GM23338 (cell line): ENCODE measurements around the gene DRICH1. TPM values are rescaled to one million over a fixed set of nuclear protein-coding genes. Genes with fewer than 3 reads are reported as not detected.

Source experiments
- ATAC-seq: fragments of 200-7000 bp; cut with Tn5 transposase; 3 replicates; pipeline ENCODE4 v1.9.1; 2020
- DNase-seq: peaks from one replicate; pipeline ENCODE4 v3.0.0-alpha.2; 2015; ENCODE audit warnings: low spot score
- H2AFZ ChIP-seq: fragments of 200-600 bp; sonication (generic); 2 replicates; pipeline ENCODE4 v1.8.0; 2016; ENCODE audit warnings: antibody characterized with exemption, mild to moderate bottlenecking, moderate library complexity
- H3F3A ChIP-seq: fragments of 200-600 bp; sonication (generic); replicated peaks from 2 replicates; pipeline ENCODE4 v1.8.0; 2017; ENCODE audit warnings: antibody characterized with exemption, mixed run types, low read depth
- H3K27ac ChIP-seq: fragments of 200-600 bp; sonication (generic); 2 replicates; pipeline ENCODE4 v1.6.1; 2016; ENCODE audit warnings: low read depth
- H3K27me3 ChIP-seq: fragments of 200-600 bp; sonication (generic); 2 replicates; pipeline ENCODE4 v1.8.0; 2016; ENCODE audit warnings: mild to moderate bottlenecking, mixed run types, moderate library complexity; ENCODE audit not compliant: insufficient read depth
- H3K36me3 ChIP-seq: fragments of 200-600 bp; sonication (generic); 2 replicates; pipeline ENCODE4 v1.8.0; 2016; ENCODE audit warnings: mild to moderate bottlenecking; ENCODE audit not compliant: insufficient read depth
- H3K4me1 ChIP-seq: fragments of 200-600 bp; sonication (generic); 2 replicates; pipeline ENCODE4 v1.8.0; 2016; ENCODE audit warnings: mild to moderate bottlenecking, moderate library complexity; ENCODE audit not compliant: insufficient read depth
- H3K4me2 ChIP-seq: fragments of 200-600 bp; sonication (generic); 2 replicates; pipeline ENCODE4 v1.7.1; 2017; ENCODE audit warnings: mixed run types
- H3K4me3 ChIP-seq: fragments of 200-600 bp; sonication (generic); 2 replicates; pipeline ENCODE4 v1.6.1; 2016; ENCODE audit warnings: mixed run types
- H3K79me2 ChIP-seq: fragments of 200-600 bp; sonication (generic); replicated peaks from 2 replicates; pipeline ENCODE4 v1.8.0; 2017; ENCODE audit warnings: mild to moderate bottlenecking; ENCODE audit not compliant: insufficient read depth
- H3K9me2 ChIP-seq: fragments of 200-600 bp; sonication (generic); 2 replicates; pipeline ENCODE4 v1.8.0; 2017; ENCODE audit not compliant: insufficient read depth
- H4K20me1 ChIP-seq: fragments of 200-600 bp; sonication (generic); replicated peaks from 2 replicates; pipeline ENCODE4 v1.8.0; 2017; ENCODE audit warnings: mild to moderate bottlenecking; ENCODE audit not compliant: insufficient read depth
- H3K27ac Mint-ChIP-seq: 2 replicates; pipeline ENCODE4 v1.8.0; 2020; ENCODE audit warnings: inconsistent platforms, mild to moderate bottlenecking, moderate library complexity, mixed read lengths
- H3K27me3 Mint-ChIP-seq: 3 replicates; pipeline ENCODE4 v1.8.0; 2022; ENCODE audit warnings: low read depth, mild to moderate bottlenecking, moderate library complexity, mixed read lengths, inconsistent platforms; ENCODE audit not compliant: insufficient read depth, poor library complexity
- H3K36me3 Mint-ChIP-seq: 3 replicates; pipeline ENCODE4 v1.8.0; 2021; ENCODE audit warnings: low read depth, mild to moderate bottlenecking, inconsistent platforms, moderate library complexity, mixed read lengths
- H3K4me1 Mint-ChIP-seq: 3 replicates; pipeline ENCODE4 v1.8.0; 2020; ENCODE audit warnings: mild to moderate bottlenecking, inconsistent platforms, mixed read lengths
- H3K4me3 Mint-ChIP-seq: 3 replicates; pipeline ENCODE4 v1.8.0; 2021; ENCODE audit warnings: moderate library complexity, mild to moderate bottlenecking, inconsistent platforms, mixed read lengths
- H3K9me3 Mint-ChIP-seq: 3 replicates; pipeline ENCODE4 v1.8.0; 2020; ENCODE audit warnings: moderate library complexity, mild to moderate bottlenecking, inconsistent platforms, mixed read lengths
- CREB1 ChIP-seq: fragments of 250-450 bp; sonication (Bioruptor Pico); IDR thresholded peaks from 2 replicates; pipeline ENCODE4 v1.5.0; 2020; ENCODE audit warnings: low read depth, mild to moderate bottlenecking, moderate library complexity
- EZH2 ChIP-seq: fragments of 200-600 bp; sonication (generic); IDR thresholded peaks from one replicate; pipeline ENCODE4 v1.8.0; 2017; ENCODE audit warnings: antibody characterized with exemption, mild to moderate bottlenecking, low read depth; ENCODE audit not compliant: unreplicated experiment
- JUNB ChIP-seq: IDR thresholded peaks from one replicate; pipeline ENCODE4 v1.6.1; 2016; ENCODE audit warnings: antibody characterized with exemption; ENCODE audit not compliant: unreplicated experiment
- NANOG ChIP-seq: IDR thresholded peaks from 2 replicates; pipeline ENCODE4 v1.6.1; 2016; ENCODE audit warnings: antibody characterized with exemption, borderline replicate concordance
- POLR2AphosphoS5 ChIP-seq: IDR thresholded peaks from 2 replicates; pipeline ENCODE4 v1.6.1; 2016; ENCODE audit warnings: antibody characterized with exemption, low read depth
- STAT1 ChIP-seq: IDR thresholded peaks from one replicate; pipeline ENCODE4 v1.6.1; 2016; ENCODE audit warnings: antibody characterized with exemption; ENCODE audit not compliant: unreplicated experiment
- ZNF331 ChIP-seq: fragments of 250-450 bp; sonication (Bioruptor Pico); IDR thresholded peaks from 2 replicates; pipeline ENCODE4 v1.5.0; 2020; ENCODE audit warnings: low read depth, mild to moderate bottlenecking, moderate library complexity
- polyA plus RNA-seq: library from polyadenylated mRNA; unstranded; fragments of >200 nt; fragmentation: Nextera tagmentation; extraction: Ambion mirVana; gene quantifications from 2 replicates; pipeline ENCODE4 v1.2.1, GENCODE V29; 2016
- total RNA-seq: library from RNA; depleted of rRNA; stranded (reverse); fragments of >200 nt; shearing (Covaris generic); gene quantifications from 2 replicates; pipeline ENCODE4 v1.2.3, GENCODE V29; 2014
- TF ChIP-seq, protein P1 (sequence below): IDR thresholded peaks from 2 replicates; pipeline ENCODE4 v1.6.1; 2016; ENCODE audit warnings: antibody characterized with exemption
- TF ChIP-seq, protein P2 (sequence below), 2 experiments: fragments of 200-600 bp in 1 of 2; sonication (generic) in 1 of 2; conservative IDR thresholded peaks; 2 replicates each; pipeline versions ENCODE4 v1.5.1 to v1.6.1; 2016 to 2017; ENCODE audit warnings: antibody characterized with exemption in 2 of 2, low read depth in 2 of 2, mild to moderate bottlenecking in 2 of 2, moderate library complexity in 1 of 2
- TF ChIP-seq, protein P3 (sequence below): fragments of 250-450 bp; sonication (Bioruptor Pico); IDR thresholded peaks from 2 replicates; pipeline ENCODE4 v1.5.0; 2020; ENCODE audit warnings: mild to moderate bottlenecking, moderate library complexity

DRICH1 gene
- total and polyA plus RNA-seq, 2 experiments from 2014 or later = not detected

DNA sequence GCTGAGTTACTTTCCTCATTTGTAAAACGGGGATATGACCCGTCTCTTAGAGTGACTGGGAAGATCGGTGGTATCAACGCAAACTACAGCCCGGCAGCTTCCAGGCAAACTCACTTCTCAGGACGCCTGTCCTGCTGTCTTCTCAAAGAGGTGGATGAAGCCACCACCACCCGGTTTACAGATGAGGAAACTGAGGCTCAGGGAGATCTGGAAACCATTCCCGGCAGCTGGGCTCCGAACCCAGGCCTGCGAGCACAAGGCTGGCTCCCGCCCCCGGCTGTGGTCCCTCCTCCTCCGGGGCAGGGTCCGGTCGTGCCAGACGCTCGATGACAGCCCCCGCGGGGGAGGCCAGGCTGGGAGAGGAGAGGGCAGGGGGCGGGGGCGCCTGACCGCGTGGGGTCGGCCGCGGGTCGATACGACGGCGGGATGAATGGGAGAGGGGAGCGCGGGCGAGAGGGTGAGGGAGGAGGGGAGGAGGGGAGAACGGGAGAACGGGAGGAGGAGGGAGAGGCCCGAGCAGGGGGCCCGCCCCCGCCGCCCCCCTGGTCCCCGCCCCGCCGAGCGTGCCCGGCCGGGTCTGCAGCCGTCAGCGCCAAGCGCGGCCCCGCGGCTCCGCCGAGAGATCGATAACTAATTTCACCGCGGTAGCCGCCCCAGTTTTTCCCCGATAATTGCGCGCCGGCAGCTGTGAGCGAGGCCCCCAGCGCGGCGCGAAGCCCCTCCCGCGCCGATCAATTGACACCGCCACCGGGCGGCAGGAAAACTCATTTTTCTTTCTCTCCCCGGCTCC, 66.0 kb downstream of the DRICH1 start (continued):
- TF ChIP-seq JUNB (no peak), POLR2AphosphoS5 (no peak), STAT1 (no peak), NANOG (no peak), EZH2 (no peak)
- TF ChIP-seq, protein P1, sequence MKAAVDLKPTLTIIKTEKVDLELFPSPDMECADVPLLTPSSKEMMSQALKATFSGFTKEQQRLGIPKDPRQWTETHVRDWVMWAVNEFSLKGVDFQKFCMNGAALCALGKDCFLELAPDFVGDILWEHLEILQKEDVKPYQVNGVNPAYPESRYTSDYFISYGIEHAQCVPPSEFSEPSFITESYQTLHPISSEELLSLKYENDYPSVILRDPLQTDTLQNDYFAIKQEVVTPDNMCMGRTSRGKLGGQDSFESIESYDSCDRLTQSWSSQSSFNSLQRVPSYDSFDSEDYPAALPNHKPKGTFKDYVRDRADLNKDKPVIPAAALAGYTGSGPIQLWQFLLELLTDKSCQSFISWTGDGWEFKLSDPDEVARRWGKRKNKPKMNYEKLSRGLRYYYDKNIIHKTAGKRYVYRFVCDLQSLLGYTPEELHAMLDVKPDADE = no peak

DNA sequence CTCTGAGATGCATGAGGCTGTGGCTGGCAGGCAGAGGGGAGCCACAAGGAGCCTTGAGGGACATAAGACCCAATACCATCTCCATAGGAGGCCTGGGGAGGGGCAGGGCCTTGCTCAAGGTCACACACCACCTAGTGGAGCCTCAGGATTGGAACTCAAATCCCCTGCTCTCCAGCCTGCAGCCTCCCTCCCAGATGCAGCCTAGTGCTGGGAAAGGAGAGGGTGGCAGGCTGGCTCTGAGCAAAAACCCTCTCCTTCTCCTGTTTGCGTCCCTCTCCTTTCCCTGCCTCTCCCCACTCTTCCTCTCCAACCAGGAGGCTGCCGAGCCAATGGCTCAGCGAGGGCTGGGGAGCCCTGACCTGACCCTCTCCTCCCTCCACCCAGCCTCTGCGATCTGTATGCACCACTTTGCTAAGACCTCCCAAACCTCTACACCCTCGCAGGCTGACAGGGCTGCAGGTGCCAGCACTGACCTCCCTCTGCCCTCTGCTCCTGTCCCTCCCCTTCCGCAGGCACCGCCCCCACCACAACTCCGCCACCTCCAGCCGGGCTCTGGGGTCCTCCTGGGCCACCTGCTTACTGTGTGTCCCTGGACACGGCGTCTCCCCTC, 66.7 kb downstream of the DRICH1 start:
- H3K4me1 ChIP-seq = no peaks in the 10 kb centered on the region
- DNase-seq = peak; percentile 71
- Mint-ChIP-seq H3K9me3 (peaks cover 2% of the 10 kb centered on the region; the same call in 1 of the 3 replicates), H3K36me3 (no peaks in the 10 kb centered on the region), H3K4me3 (peak overlapping the region; percentile 79), H3K27me3 (peaks cover 42% of the 10 kb centered on the region), H3K4me1 (peaks cover 13% of the 10 kb centered on the region), H3K27ac (no peak overlapping the region)
- no peak overlapping the region for H3K27ac ChIP-seq
- H3K36me3 ChIP-seq = no peaks in the 10 kb centered on the region
- no peaks in the 10 kb centered on the region for H4K20me1 ChIP-seq
- ATAC-seq = peak; percentile 78
- H3K4me2 ChIP-seq = peak overlapping the region; percentile 97
- peaks cover 56% of the 10 kb centered on the region for H3K27me3 ChIP-seq
- peak overlapping the region; percentile 77 for H3K4me3 ChIP-seq
- H2AFZ ChIP-seq = peak overlapping the region; percentile 93
- TF ChIP-seq, protein P2, sequence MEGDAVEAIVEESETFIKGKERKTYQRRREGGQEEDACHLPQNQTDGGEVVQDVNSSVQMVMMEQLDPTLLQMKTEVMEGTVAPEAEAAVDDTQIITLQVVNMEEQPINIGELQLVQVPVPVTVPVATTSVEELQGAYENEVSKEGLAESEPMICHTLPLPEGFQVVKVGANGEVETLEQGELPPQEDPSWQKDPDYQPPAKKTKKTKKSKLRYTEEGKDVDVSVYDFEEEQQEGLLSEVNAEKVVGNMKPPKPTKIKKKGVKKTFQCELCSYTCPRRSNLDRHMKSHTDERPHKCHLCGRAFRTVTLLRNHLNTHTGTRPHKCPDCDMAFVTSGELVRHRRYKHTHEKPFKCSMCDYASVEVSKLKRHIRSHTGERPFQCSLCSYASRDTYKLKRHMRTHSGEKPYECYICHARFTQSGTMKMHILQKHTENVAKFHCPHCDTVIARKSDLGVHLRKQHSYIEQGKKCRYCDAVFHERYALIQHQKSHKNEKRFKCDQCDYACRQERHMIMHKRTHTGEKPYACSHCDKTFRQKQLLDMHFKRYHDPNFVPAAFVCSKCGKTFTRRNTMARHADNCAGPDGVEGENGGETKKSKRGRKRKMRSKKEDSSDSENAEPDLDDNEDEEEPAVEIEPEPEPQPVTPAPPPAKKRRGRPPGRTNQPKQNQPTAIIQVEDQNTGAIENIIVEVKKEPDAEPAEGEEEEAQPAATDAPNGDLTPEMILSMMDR (conservative IDR thresholded peaks at IDR 0.05; ENCODE audit: low read depth in 2 of 2) = peak; percentile 18 to 40
- TF ChIP-seq ZNF331 (CRISPR knock-in tag) (no peak), EZH2 (no peak), STAT1 (no peak), JUNB (no peak), NANOG (no peak), CREB1 (no peak)
- TF ChIP-seq, protein P3, sequence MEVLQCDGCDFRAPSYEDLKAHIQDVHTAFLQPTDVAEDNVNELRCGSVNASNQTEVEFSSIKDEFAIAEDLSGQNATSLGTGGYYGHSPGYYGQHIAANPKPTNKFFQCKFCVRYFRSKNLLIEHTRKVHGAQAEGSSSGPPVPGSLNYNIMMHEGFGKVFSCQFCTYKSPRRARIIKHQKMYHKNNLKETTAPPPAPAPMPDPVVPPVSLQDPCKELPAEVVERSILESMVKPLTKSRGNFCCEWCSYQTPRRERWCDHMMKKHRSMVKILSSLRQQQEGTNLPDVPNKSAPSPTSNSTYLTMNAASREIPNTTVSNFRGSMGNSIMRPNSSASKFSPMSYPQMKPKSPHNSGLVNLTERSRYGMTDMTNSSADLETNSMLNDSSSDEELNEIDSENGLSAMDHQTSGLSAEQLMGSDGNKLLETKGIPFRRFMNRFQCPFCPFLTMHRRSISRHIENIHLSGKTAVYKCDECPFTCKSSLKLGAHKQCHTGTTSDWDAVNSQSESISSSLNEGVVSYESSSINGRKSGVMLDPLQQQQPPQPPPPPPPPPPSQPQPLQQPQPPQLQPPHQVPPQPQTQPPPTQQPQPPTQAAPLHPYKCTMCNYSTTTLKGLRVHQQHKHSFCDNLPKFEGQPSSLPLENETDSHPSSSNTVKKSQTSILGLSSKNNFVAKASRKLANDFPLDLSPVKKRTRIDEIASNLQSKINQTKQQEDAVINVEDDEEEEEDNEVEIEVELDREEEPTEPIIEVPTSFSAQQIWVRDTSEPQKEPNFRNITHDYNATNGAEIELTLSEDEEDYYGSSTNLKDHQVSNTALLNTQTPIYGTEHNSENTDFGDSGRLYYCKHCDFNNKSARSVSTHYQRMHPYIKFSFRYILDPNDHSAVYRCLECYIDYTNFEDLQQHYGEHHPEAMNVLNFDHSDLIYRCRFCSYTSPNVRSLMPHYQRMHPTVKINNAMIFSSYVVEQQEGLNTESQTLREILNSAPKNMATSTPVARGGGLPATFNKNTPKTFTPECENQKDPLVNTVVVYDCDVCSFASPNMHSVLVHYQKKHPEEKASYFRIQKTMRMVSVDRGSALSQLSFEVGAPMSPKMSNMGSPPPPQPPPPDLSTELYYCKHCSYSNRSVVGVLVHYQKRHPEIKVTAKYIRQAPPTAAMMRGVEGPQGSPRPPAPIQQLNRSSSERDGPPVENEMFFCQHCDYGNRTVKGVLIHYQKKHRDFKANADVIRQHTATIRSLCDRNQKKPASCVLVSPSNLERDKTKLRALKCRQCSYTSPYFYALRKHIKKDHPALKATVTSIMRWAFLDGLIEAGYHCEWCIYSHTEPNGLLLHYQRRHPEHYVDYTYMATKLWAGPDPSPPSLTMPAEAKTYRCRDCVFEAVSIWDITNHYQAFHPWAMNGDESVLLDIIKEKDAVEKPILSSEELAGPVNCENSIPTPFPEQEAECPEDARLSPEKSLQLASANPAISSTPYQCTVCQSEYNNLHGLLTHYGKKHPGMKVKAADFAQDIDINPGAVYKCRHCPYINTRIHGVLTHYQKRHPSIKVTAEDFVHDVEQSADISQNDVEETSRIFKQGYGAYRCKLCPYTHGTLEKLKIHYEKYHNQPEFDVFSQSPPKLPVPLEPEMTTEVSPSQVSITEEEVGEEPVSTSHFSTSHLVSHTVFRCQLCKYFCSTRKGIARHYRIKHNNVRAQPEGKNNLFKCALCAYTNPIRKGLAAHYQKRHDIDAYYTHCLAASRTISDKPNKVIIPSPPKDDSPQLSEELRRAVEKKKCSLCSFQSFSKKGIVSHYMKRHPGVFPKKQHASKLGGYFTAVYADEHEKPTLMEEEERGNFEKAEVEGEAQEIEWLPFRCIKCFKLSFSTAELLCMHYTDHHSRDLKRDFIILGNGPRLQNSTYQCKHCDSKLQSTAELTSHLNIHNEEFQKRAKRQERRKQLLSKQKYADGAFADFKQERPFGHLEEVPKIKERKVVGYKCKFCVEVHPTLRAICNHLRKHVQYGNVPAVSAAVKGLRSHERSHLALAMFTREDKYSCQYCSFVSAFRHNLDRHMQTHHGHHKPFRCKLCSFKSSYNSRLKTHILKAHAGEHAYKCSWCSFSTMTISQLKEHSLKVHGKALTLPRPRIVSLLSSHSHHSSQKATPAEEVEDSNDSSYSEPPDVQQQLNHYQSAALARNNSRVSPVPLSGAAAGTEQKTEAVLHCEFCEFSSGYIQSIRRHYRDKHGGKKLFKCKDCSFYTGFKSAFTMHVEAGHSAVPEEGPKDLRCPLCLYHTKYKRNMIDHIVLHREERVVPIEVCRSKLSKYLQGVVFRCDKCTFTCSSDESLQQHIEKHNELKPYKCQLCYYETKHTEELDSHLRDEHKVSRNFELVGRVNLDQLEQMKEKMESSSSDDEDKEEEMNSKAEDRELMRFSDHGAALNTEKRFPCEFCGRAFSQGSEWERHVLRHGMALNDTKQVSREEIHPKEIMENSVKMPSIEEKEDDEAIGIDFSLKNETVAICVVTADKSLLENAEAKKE (CRISPR knock-in tag) = no peak
- H3K9me2 ChIP-seq = no peaks in the 10 kb centered on the region
- 0 out of 2 replicates have a peak, but pooled peaks cover 6% of the 10 kb centered on the region for H3F3A ChIP-seq
- no peaks in the 10 kb centered on the region for H3K79me2 ChIP-seq
